Measurements from ENCODE around the gene PRMT5. TPM values are rescaled to one million over a fixed set of nuclear protein-coding genes. Genes with fewer than 3 reads are reported as not detected.
"Not testable (repeated sequence)": the region's sequence is repeated elsewhere in the genome, so short reads cannot be mapped to it uniquely, and the experiment has no call there.

Gene PRMT5
- total RNA-seq, 1 experiment from 2014 or later = 107 TPM

- ChIA-PET CTCF (no interaction called here), POLR2A (no interaction called here)
- Mint-ChIP-seq H3K9me3 (ENCODE audit: unreplicated experiment) (no peaks in the 10 kb centered on the region), H3K4me3 (ENCODE audit: unreplicated experiment) (no peak overlapping the region), H3K27me3 (ENCODE audit: insufficient read depth, unreplicated experiment) (no peaks in the 10 kb centered on the region), H3K27ac (ENCODE audit: unreplicated experiment) (no peak overlapping the region), H3K36me3 (ENCODE audit: insufficient read depth, unreplicated experiment) (peaks cover 20% of the 10 kb centered on the region), H3K4me1 (ENCODE audit: low read depth, unreplicated experiment) (peaks cover 11% of the 10 kb centered on the region)
- DNase-seq = no peak
- TF ChIP-seq, protein P1, sequence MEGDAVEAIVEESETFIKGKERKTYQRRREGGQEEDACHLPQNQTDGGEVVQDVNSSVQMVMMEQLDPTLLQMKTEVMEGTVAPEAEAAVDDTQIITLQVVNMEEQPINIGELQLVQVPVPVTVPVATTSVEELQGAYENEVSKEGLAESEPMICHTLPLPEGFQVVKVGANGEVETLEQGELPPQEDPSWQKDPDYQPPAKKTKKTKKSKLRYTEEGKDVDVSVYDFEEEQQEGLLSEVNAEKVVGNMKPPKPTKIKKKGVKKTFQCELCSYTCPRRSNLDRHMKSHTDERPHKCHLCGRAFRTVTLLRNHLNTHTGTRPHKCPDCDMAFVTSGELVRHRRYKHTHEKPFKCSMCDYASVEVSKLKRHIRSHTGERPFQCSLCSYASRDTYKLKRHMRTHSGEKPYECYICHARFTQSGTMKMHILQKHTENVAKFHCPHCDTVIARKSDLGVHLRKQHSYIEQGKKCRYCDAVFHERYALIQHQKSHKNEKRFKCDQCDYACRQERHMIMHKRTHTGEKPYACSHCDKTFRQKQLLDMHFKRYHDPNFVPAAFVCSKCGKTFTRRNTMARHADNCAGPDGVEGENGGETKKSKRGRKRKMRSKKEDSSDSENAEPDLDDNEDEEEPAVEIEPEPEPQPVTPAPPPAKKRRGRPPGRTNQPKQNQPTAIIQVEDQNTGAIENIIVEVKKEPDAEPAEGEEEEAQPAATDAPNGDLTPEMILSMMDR (IDR thresholded peaks at IDR 0.05; ENCODE audit: insufficient read depth in 1 of 2, low read depth in 1 of 2, low read length in 1 of 2, severe bottlenecking in 1 of 2, unreplicated experiment in 1 of 2) = no peak
- no peaks in the 10 kb centered on the region for H3K9me3 ChIP-seq
- no peak overlapping the region for H3K4me3 ChIP-seq (ENCODE audit: low read depth, low read length)
- no TSS peak for BruUV-seq (replicated peaks)
- peaks cover 25% of the 10 kb centered on the region for H3K4me1 ChIP-seq
- intact Hi-C loops (cut with micrococcal nuclease; ENCODE audit: unreplicated experiment) = no loop called here
- H3K36me3 ChIP-seq (ENCODE audit: control insufficient read depth, insufficient read depth, low read length) = no peaks in the 10 kb centered on the region
- no peaks in the 10 kb centered on the region for H3K27me3 ChIP-seq (replicated peaks; ENCODE audit: control insufficient read depth, insufficient read depth, low read length)
Measured at GRCh38 chr14:22962061-22962676, 33.0 kb upstream of the PRMT5 start.

- H3K27ac Mint-ChIP-seq (ENCODE audit: unreplicated experiment) = peak overlapping the region; percentile 96
- peak overlapping the region; percentile 94 for H3K4me3 Mint-ChIP-seq (ENCODE audit: unreplicated experiment)
- intact Hi-C loops (cut with micrococcal nuclease; ENCODE audit: unreplicated experiment) = loop anchor here (1.0 to 2.0 kb wide), 3 partner anchors 15 to 27 kb away; partner anchors contain the start of gene PRMT5
- DNase-seq = no peak
- Histone ChIP-seq H3K27me3 (replicated peaks; ENCODE audit: control insufficient read depth, insufficient read depth, low read length) (no peaks in the 10 kb centered on the region), H3K36me3 (ENCODE audit: control insufficient read depth, insufficient read depth, low read length) (peaks cover 1% of the 10 kb centered on the region; the same call in 1 of the 2 replicates), H3K9me3 (no peaks in the 10 kb centered on the region), H3K4me3 (ENCODE audit: low read depth, low read length) (peak overlapping the region; percentile 58), H3K4me1 (peaks cover 18% of the 10 kb centered on the region; the same call in 1 of the 2 replicates)
- no peaks in the 10 kb centered on the region for H3K27me3 Mint-ChIP-seq (ENCODE audit: insufficient read depth, unreplicated experiment)
- peaks cover 41% of the 10 kb centered on the region for H3K36me3 Mint-ChIP-seq (ENCODE audit: insufficient read depth, unreplicated experiment)
- TF ChIP-seq, protein P1 (IDR thresholded peaks at IDR 0.05; ENCODE audit: insufficient read depth in 1 of 2, low read depth in 1 of 2, low read length in 1 of 2, severe bottlenecking in 1 of 2, unreplicated experiment in 1 of 2) = no peak
- H3K9me3 Mint-ChIP-seq (ENCODE audit: unreplicated experiment) = no peaks in the 10 kb centered on the region
- H3K4me1 Mint-ChIP-seq (ENCODE audit: low read depth, unreplicated experiment) = peaks cover 25% of the 10 kb centered on the region
- ChIA-PET POLR2A (interaction anchor here (0.5 to 2.5 kb wide), 14 partner anchors 10 to 102 kb away, joined by 3 to 21 read pairs (median 5); partner anchors contain the start of genes AJUBA, PRMT5 and RBM23), CTCF (interaction anchor here (0.7 to 2.0 kb wide), 12 partner anchors 17 to 390 kb away, joined by 3 to 19 read pairs (median 4); partner anchors contain the start of genes CDH24 and PRMT5)
- BruUV-seq (replicated peaks) = no TSS peak
Measured at GRCh38 chr14:22955702-22956569, 26.8 kb upstream of the PRMT5 start.

GRCh38 chr14:22952418-22952817 lies 23.2 kb upstream of the PRMT5 start:
- POLR2A ChIA-PET = interaction anchor here (0.6 kb wide), 1 partner anchor 30 kb away, joined by 3 read pairs; the partner anchor contains the start of gene AJUBA
- no peaks in the 10 kb centered on the region for H3K9me3 ChIP-seq
- H3K36me3 ChIP-seq (ENCODE audit: control insufficient read depth, insufficient read depth, low read length) = peaks cover 1% of the 10 kb centered on the region; the same call in 1 of the 2 replicates
- H3K27ac Mint-ChIP-seq (ENCODE audit: unreplicated experiment) = no peak overlapping the region
- CTCF ChIA-PET = no interaction called here
- H3K27me3 Mint-ChIP-seq (ENCODE audit: insufficient read depth, unreplicated experiment) = no peaks in the 10 kb centered on the region
- TF ChIP-seq, protein P1 (IDR thresholded peaks at IDR 0.05; ENCODE audit: insufficient read depth in 1 of 2, low read depth in 1 of 2, low read length in 1 of 2, severe bottlenecking in 1 of 2, unreplicated experiment in 1 of 2) = no peak
- intact Hi-C loops (cut with micrococcal nuclease; ENCODE audit: unreplicated experiment) = no loop called here
- no peaks in the 10 kb centered on the region for H3K9me3 Mint-ChIP-seq (ENCODE audit: unreplicated experiment)
- no TSS peak for BruUV-seq (replicated peaks)
- peaks cover 61% of the 10 kb centered on the region for H3K36me3 Mint-ChIP-seq (ENCODE audit: insufficient read depth, unreplicated experiment)
- H3K27me3 ChIP-seq (replicated peaks; ENCODE audit: control insufficient read depth, insufficient read depth, low read length) = no peaks in the 10 kb centered on the region
- H3K4me1 Mint-ChIP-seq (ENCODE audit: low read depth, unreplicated experiment) = peaks cover 14% of the 10 kb centered on the region
- no peak overlapping the region for H3K4me3 Mint-ChIP-seq (ENCODE audit: unreplicated experiment)
- no peak overlapping the region for H3K4me3 ChIP-seq (ENCODE audit: low read depth, low read length)
- DNase-seq = no peak
- peaks cover 12% of the 10 kb centered on the region; the same call in 1 of the 2 replicates for H3K4me1 ChIP-seq

- peaks cover 14% of the 10 kb centered on the region for H3K4me1 Mint-ChIP-seq (ENCODE audit: low read depth, unreplicated experiment)
- H3K36me3 Mint-ChIP-seq (ENCODE audit: insufficient read depth, unreplicated experiment) = peaks cover 64% of the 10 kb centered on the region
- CTCF ChIA-PET; intact Hi-C loops (cut with micrococcal nuclease; ENCODE audit: unreplicated experiment); H3K4me3 ChIP-seq (ENCODE audit: low read depth, low read length); H3K27me3 ChIP-seq (replicated peaks; ENCODE audit: control insufficient read depth, insufficient read depth, low read length); POLR2A ChIA-PET; H3K9me3 ChIP-seq; DNase-seq; H3K27me3 Mint-ChIP-seq (ENCODE audit: insufficient read depth, unreplicated experiment); H3K36me3 ChIP-seq (ENCODE audit: control insufficient read depth, insufficient read depth, low read length); H3K9me3 Mint-ChIP-seq (ENCODE audit: unreplicated experiment); H3K27ac Mint-ChIP-seq (ENCODE audit: unreplicated experiment); BruUV-seq (replicated peaks); H3K4me3 Mint-ChIP-seq (ENCODE audit: unreplicated experiment): not testable (repeated sequence)
- H3K4me1 ChIP-seq = peaks cover 11% of the 10 kb centered on the region; the same call in 1 of the 2 replicates
Measured at GRCh38 chr14:22951795-22952194, 22.6 kb upstream of the PRMT5 start.

Data from Caco-2 (cell line).